KG1 (cell line): ENCODE results near the gene SPATA25.
"Not testable (repeated sequence)": the region's sequence is repeated elsewhere in the genome, so short reads cannot be mapped to it uniquely, and the experiment has no call there.

Source experiments
- DNase-seq: peaks from one replicate; lab custom pipeline; 2025; lab: John Stamatoyannopoulos, UW

The SPATA25 gene

GRCh38 chr20:45913116-45913515 lies 25.7 kb upstream of the SPATA25 start:
- DNase-seq: no peak

GRCh38 chr20:45912344-45912682 lies 24.9 kb upstream of the SPATA25 start:
- DNase-seq: no peak

DNA sequence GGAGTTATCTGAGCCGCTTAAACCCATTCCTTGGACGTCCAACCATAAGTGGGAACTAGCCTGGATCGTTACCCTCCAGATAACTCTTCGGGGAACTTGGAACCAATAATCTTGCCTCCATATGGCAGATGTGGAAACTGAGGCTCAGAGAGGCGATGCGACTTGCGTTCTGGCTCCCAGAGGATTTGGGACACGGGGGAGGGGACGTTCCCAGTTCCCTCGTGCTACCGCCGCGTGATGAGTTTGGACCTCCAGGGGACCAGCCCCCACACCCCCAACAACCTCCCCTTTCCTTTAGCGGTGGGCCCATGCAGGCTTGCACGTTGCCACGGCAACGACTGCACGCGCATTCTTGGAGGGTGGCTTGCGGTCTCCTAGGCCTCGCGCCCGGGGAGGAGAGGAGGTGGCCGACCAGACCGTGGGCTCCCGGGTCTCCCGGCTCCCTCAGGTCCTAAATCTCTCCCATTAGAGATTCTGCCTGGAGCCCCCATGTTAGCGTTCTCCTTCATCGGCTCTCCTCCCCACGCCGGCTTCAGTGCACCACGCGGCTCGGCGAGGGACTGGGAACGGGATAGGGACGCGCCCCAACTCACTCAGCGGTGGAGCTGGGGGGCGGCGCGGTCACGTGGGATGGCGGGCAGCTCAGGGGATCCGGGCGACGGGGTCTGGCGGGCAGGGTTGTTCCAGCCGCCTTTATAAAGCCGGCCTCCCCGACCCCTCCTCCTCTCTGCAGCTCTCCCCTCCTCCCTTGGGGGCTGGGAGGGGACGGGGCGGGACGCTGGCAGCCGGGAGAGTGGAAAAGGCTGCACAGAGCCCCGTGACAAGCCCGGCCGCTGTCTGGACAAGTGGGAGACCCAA lies 24.3 kb upstream of the SPATA25 start, which contains the start of gene PLTP:
Gene PLTP, minus strand, starts transcription at position 670 of the 858 bp plus-strand sequence. CDS start 703 bp downstream, outside the sequence.
- DNase-seq: no peak

- DNase-seq: no peak
These were observed 23.5 kb upstream of the SPATA25 start for GRCh38 chr20:45910670-45911485.

DNA sequence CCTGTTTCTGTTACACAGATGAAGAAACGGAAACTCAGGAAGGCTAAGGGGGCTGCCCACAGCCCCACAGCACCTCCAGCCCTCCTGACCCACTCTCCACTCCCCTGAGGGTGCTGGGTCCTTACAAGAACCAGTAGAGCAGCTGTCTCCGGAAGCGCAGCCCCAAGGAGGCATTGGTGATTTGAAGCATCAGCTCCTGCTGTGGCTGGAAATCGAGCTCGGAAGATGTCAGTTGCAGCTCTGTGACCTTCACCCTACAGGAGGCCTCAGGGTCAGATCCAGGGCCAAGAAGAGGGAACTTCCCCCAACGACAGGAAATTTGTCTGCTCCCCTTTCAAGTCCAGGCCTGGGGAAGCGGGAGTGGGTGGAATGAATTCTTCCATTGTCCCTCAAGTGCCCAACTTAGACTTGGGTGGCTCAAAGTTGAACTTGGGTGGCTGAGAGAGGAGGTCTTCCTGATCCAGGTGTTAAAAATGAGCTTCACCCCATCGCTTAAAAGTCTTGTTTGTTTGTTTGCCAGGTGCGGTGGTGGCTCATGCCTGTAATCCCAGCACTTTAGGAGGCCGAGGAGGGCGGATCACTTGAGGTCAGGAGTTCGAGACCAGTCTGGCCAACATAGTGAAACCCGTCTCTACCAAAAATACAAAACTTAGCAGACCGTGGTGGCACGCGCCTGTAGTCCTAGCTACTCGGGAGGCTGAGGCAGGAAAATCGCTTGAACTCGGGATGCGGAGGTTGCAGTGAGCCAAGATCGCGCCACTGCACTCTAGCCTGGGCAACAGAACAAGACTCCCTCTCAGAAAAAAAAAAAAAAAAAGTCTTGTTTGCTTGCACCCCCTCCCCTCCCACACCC lies 22.6 kb upstream of the SPATA25 start:
- no peak for DNase-seq

DNA sequence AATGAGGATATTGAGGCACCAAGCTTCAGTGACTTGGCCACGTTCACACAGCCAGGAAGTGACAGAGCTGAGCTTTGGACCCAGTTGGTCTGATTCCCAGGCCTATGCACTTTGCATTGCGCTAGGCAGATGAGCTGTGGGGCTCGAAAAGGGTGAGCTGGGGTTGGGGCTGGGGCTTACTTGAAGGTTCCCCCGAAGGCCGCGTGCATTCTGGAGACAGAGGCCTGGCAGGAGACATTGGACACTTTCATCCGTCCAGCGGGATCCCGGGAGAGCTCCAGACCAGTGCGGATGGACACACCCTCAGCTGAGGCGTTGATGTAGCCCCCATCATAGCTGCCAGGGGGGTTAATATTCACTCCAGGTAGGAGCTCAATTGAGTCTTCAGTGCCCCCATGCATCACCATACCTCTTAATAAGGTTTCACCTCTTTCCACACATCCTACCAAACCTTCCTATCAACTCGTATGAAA lies 21.9 kb upstream of the SPATA25 start:
- no peak for DNase-seq

DNA sequence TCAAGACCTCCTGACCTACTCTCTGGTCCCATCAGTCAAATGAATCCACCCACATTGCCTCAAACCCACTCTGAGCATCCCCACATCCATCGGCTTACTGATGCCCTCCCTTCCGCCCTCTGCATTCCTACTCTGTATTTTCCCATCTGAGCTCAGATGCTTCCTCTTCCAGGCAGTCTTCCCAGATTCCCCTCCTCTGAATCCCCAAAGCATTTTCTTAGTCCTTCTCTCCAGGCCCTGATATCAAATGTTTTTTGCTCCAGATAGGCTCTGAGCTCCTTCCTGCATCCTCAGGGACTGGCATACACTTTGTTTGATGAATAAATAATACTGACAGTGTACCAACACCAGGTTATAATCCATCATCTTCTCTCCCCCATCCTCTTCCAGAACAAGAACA lies 20.7 kb upstream of the SPATA25 start:
- no peak for DNase-seq

DNA sequence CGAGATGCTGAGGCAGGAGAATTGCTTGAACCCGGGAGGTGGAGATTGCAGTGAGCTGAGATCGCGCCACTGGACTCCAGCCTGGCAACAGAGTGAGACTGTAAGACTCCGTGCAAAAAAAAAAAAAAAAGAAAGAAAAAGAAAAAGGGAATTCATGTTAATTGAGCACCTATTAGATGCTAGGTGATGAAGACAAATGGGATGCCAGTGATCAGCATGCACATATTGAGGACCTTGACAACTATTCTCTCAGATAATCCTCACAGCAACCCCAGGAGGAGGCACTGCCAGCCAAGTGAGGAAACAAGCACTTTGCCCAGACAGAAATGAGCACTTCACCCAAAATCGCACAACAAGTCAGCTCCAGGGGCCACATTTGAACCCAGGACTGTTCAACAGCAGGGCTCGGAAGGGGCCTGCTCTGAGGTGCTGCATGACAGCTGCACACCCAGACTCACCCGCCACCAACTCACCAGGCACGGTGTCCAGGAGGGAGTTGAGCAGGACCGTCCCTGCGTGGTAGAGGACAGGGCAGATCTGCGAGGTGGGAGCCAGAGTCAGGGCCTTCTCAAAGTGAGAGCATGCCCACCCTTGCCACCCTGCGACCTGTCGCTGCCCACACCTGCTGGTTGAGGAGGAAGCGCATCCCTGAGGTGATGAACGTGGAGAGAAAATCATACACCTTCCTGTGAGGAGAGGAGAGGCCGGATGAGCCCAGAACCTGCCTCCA lies 20.0 kb upstream of the SPATA25 start:
- DNase-seq: no peak

GRCh38 chr20:45905505-45906079 lies 18.2 kb upstream of the SPATA25 start:
- no peak for DNase-seq

DNA sequence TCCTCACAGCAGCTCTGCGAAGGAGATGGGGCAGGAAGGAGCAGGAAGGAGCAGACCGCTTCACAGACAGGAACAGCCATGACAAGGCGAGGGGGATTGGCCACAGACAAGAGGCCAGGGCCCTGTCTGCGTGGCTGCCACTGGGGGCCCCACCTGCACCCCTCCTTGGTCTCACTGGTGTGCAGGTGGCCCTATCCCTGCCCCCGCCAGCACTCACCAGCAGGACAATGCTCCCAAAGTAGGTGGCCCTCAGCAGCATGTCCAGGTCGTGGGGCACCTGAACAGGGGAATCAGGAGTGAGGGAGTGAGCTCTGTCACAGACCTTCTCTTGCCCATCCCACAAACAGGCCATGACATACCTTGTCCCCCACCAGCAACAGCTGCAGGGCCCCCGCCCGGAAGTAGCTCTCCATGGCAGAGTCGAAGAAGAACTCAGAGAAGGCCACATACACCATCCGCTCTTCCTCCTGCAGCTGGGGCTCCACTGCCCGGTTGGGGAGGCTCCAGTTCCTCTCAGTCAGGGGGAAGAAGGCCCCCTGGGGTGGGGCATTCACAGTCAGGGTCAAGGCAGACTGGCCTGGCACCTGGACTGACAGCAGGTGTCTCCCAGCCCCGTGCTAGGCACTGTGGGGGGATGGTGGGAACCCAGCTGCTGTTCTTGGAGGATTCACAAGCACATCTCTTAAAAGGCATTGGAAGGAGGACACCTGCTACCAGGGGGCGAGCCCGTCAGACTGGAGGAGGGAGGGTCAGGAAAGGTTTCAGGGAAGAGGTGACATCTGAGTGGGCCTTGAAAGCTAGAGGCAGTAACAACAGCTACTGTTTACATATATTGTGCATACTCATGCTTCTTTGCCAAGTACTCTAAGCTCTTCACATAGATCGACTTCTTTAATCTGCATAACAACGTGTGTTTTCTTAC lies 17.4 kb upstream of the SPATA25 start:
- DNase-seq: no peak

- DNase-seq: no peak
These were observed 14.8 kb upstream of the SPATA25 start for GRCh38 chr20:45902199-45902701.

DNA sequence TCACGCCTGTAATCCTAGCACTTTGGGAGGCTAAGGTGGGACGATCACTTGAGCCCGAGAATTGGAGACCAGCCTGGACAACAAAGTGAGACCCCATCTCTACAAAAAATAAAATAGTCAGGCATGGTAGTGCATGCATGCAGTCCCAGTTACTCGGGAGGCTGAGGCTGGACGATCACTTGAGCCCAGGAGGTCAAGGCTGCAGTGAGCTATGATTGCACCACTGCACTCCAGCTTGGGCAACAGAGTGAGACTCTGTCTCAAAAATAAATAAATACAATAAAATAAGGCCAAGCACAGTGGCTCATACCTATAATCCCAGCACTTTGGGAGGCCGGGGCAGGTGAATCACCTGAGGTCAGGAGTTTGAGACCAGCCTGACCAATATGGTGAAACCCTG lies 13.9 kb upstream of the SPATA25 start:
- not testable (repeated sequence) for DNase-seq

- DNase-seq: no peak
These were observed 11.8 kb upstream of the SPATA25 start for GRCh38 chr20:45899046-45899835.

- no peak for DNase-seq
These were observed 10.9 kb upstream of the SPATA25 start for GRCh38 chr20:45898285-45898684.

- no peak for DNase-seq
These were observed 10.3 kb upstream of the SPATA25 start for GRCh38 chr20:45897692-45898091.

- DNase-seq: no peak
These were observed 9.9 kb upstream of the SPATA25 start for GRCh38 chr20:45897289-45897688.

- DNase-seq: no peak
These were observed 9.3 kb upstream of the SPATA25 start for GRCh38 chr20:45896641-45897161.

DNA sequence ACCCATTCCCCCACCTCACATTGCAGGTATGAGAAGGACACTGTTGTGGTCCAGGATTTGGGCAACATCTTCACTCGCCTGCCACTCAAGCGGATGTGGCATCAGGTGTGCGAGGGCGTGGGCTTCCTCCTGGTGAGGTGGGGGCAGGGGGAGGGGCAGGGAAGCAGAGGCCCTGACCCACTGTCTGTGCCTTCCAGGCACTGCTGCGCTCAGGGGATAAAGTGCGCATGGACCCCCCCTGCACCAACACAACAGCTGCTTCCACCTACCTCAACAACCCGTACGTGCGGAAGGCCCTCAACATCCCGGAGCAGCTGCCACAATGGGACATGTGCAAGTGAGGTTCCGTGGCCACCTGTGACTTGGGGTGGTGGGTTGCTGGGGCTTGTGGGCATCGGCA lies 7.4 kb upstream of the SPATA25 start:
- no peak for DNase-seq

DNA sequence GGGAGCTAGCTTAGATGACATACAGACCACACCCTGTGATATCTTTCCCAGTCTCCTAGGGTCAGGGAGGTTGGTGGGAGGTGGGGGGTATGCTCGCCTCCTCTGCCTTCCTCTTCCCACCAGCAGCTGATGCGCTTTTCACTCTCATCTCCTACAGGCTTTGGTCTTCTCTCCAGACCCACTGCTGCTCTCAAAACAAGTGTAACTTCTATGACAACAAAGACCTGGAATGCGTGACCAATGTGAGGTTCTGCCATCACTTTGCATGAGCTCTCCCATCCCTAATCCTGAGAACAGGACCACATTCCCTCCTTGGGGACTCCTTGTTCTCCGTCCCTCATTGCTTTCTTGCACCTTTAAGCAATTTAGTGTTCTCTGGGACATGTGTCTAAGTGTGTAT lies 6.4 kb upstream of the SPATA25 start:
- no peak for DNase-seq
